Measurements from ENCODE around the gene NFIB. TPM values are rescaled to one million over a fixed set of nuclear protein-coding genes. Genes with fewer than 3 reads are reported as not detected.

Gene NFIB
- total and polyA plus RNA-seq, 2 of the 8 experiments (the other 6 are each of a cell fraction or from before 2014, with no cell fraction given): 2.6 to 13.1 TPM

DNA sequence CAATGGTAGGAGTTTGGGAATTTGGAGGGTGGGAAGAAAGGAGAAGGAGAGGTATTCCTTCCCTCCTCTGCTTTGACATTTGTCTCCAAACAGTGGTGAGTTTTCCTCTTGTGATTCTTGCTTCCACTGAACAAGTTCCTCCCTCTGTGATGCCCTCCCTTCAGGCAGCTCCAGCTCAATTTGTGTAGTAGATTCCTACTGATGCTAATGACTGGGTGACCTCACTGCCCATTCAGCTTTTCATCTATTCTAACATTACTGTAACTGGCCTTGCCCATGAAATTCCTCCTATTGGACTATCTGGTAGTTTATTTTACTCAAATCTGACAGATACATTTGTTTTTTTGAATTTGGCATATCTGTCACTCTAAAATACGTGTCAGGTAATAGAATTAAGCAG lies 121.4 kb downstream of the NFIB start:
- Histone ChIP-seq H2BK5ac (ENCODE audit: low read depth, low read length) (no peak overlapping the region), H3K4me1 (replicated peaks in 1 of 4; ENCODE audit: control insufficient read depth in 3 of 4, insufficient read depth in 4 of 4, low read length in 3 of 4) (peaks cover 0 to 3% (median 2%) of the 10 kb centered on the region in 4 experiments; a peak in 3 of 7 replicates), H2AFZ (ENCODE audit: low read length) (no peak overlapping the region), H3K18ac (ENCODE audit: extremely low read depth, low read length) (no peak overlapping the region), H2AK5ac (ENCODE audit: low read depth, low read length) (no peak overlapping the region), H3K23me2 (ENCODE audit: low read depth, low read length) (no peaks in the 10 kb centered on the region), H4K8ac (ENCODE audit: extremely low read depth, insufficient read depth, low read length) (no peak overlapping the region), H2BK15ac (ENCODE audit: low read length) (no peak overlapping the region), H3K23ac (ENCODE audit: insufficient read length) (no peak overlapping the region), H3K9ac (replicated peaks in 1 of 4; ENCODE audit: extremely low read depth in 1 of 4, low read depth in 3 of 4, low read length in 3 of 4) (no peak overlapping the region), H3K79me2 (ENCODE audit: control insufficient read depth in 1 of 2, insufficient read depth in 2 of 2, low read length in 2 of 2) (0 out of 4 replicates have a peak, but pooled peaks cover 0 to 5% of the 10 kb centered on the region in 2 experiments), H3K79me1 (ENCODE audit: low read depth, low read length) (no peaks in the 10 kb centered on the region; the same call in 1 of the 2 replicates), H4K5ac (ENCODE audit: insufficient read length, low read depth, low read length) (no peak overlapping the region), H3K4me3 (ENCODE audit: extremely low read depth in 1 of 4, insufficient read depth in 2 of 4, low read depth in 3 of 4, low read length in 4 of 4) (no peak overlapping the region), H3K56ac (replicated peaks; ENCODE audit: insufficient read length, low read depth, low read length) (no peak overlapping the region), H3K4ac (replicated peaks; ENCODE audit: insufficient read length, low read depth, low read length) (no peak overlapping the region), H4K20me1 (replicated peaks in 1 of 2; ENCODE audit: control insufficient read depth in 1 of 2, insufficient read depth in 2 of 2, low read length in 2 of 2) (no peaks in the 10 kb centered on the region), H3K4me2 (ENCODE audit: insufficient read depth in 1 of 2, low read depth in 2 of 2, low read length in 2 of 2) (no peak overlapping the region), H3K14ac (ENCODE audit: insufficient read length) (no peak overlapping the region), H3K36me3 (ENCODE audit: control insufficient read depth in 2 of 4, insufficient read depth in 4 of 4, low read length in 3 of 4) (no peaks in the 10 kb centered on the region), H3K27me3 (replicated peaks in 1 of 4; ENCODE audit: control insufficient read depth in 3 of 4, extremely low read depth in 1 of 4, insufficient read depth in 3 of 4, low read length in 3 of 4) (no peaks in the 10 kb centered on the region), H2BK120ac (replicated peaks; ENCODE audit: low read depth, low read length) (no peak overlapping the region), H2BK20ac (ENCODE audit: low read length) (no peak overlapping the region), H4K91ac (replicated peaks; ENCODE audit: insufficient read length, low read length) (no peak overlapping the region), H3K9me3 (ENCODE audit: insufficient read depth in 2 of 2, low read depth in 1 of 2, low read length in 1 of 2) (no peaks in the 10 kb centered on the region), H3K27ac (ENCODE audit: low read depth, low read length) (no peak overlapping the region), H2BK12ac (ENCODE audit: low read depth, low read length) (no peak overlapping the region)
- TF ChIP-seq SAP30 (IDR thresholded peaks at IDR 0.05; ENCODE audit: insufficient read depth, insufficient replicate concordance, low read length): no peak
- no peak for TF ChIP-seq JUN (IDR thresholded peaks at IDR 0.05; ENCODE audit: low read depth, low read length)
- no peak for TF ChIP-seq KDM4A (IDR thresholded peaks at IDR 0.05; ENCODE audit: low read depth, low read length, severe bottlenecking)
- no peak for TF ChIP-seq CBX8 (IDR thresholded peaks at IDR 0.05; ENCODE audit: borderline replicate concordance, low read depth, low read length)
- FAIRE-seq (no peak), DNase-seq (ENCODE audit: low read depth in 1 of 2, low spot score in 2 of 2) (no peak)
- ChIA-PET POLR2A (ENCODE audit: partially characterized antibody) (no interaction called here), CTCF (ENCODE audit: partially characterized antibody) (no interaction called here)
- 100% methylated on average over 1 of the region's 1 CpG; no CpG with 5 or more reads in 1 of the 2 experiments for WGBS, 2 experiments (ENCODE audit: extremely low coverage in 1 of 2, insufficient coverage in 1 of 2, insufficient read length in 1 of 2, insufficient replicate concordance in 2 of 2, low coverage in 1 of 2, low lambda C conversion rate in 2 of 2, missing lambda C conversion rate in 1 of 2)
